Nephron progenitor cell (in vitro differentiated cells): Measurements from ENCODE around the gene CTSD.

ENCODE experiments used
- DNase-seq: peaks from one replicate; pipeline ENCODE4 v3.0.0; 2021
- H3K27ac Mint-ChIP-seq: 2 replicates; pipeline ENCODE4 v1.8.0; 2021; ENCODE audit warnings: mild to moderate bottlenecking, moderate library complexity, mixed read lengths
- H3K27me3 Mint-ChIP-seq: 2 replicates; pipeline ENCODE4 v1.8.0; 2021; ENCODE audit warnings: mild to moderate bottlenecking, low read depth, mixed read lengths; ENCODE audit not compliant: poor library complexity
- H3K36me3 Mint-ChIP-seq: 2 replicates; pipeline ENCODE4 v1.8.0; 2021; ENCODE audit warnings: low read depth, mixed read lengths
- H3K4me1 Mint-ChIP-seq: 2 replicates; pipeline ENCODE4 v1.8.0; 2021; ENCODE audit warnings: mixed read lengths
- H3K4me3 Mint-ChIP-seq: 2 replicates; pipeline ENCODE4 v1.8.0; 2021; ENCODE audit warnings: mild to moderate bottlenecking, moderate library complexity, mixed read lengths
- H3K9me3 Mint-ChIP-seq: 2 replicates; pipeline ENCODE4 v1.8.0; 2021; ENCODE audit warnings: mild to moderate bottlenecking, moderate library complexity, mixed read lengths
- TF ChIP-seq, protein P1 (sequence below): fragments of 200-600 bp; sonication (generic); IDR thresholded peaks from 2 replicates; pipeline ENCODE4 v1.5.0; 2021; ENCODE audit warnings: antibody characterized with exemption

The CTSD gene

DNA sequence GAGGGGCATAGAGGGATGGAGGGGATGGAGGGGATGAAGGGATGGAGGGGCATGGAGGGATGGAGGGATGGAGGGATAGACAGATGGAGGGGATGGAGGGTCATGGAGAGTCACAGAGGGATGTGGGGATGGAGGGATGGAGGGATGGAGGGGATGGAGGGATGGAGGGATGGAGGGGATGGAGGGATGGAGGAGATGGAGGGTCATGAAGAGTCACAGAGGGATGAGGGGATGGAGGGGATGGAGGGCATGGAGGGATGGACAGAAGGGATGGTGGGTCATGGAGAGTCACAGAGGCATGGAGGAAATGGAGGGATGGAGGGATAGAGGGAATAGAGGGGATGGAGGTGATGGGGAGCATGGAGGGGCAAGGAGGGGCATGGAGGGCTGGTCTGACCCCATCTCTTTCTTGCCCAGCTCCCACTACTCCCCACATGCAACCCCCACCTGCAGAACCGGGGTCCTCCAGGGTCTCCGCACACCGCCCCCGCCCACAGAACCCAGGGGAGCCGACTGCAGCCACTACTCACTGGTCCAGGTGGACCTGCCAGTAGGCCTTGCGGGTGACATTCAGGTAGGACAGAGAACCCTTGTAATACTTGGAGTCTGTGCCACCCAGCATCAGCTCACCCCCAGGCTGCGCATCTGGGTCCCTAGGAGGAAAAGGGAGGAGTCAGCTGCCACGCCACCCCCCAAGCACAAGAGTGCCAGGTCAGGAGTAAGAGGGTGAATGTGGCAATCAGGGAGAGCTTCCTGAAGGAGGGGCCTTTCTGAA is 9.2 kb downstream of the CTSD start:
- DNase-seq = no peak
- H3K4me3 Mint-ChIP-seq = no peak overlapping the region
- no peaks in the 10 kb centered on the region for H3K36me3 Mint-ChIP-seq
- peaks cover 33% of the 10 kb centered on the region for H3K4me1 Mint-ChIP-seq
- TF ChIP-seq, protein P1, sequence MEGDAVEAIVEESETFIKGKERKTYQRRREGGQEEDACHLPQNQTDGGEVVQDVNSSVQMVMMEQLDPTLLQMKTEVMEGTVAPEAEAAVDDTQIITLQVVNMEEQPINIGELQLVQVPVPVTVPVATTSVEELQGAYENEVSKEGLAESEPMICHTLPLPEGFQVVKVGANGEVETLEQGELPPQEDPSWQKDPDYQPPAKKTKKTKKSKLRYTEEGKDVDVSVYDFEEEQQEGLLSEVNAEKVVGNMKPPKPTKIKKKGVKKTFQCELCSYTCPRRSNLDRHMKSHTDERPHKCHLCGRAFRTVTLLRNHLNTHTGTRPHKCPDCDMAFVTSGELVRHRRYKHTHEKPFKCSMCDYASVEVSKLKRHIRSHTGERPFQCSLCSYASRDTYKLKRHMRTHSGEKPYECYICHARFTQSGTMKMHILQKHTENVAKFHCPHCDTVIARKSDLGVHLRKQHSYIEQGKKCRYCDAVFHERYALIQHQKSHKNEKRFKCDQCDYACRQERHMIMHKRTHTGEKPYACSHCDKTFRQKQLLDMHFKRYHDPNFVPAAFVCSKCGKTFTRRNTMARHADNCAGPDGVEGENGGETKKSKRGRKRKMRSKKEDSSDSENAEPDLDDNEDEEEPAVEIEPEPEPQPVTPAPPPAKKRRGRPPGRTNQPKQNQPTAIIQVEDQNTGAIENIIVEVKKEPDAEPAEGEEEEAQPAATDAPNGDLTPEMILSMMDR = no peak
- H3K9me3 Mint-ChIP-seq = no peaks in the 10 kb centered on the region
- H3K27ac Mint-ChIP-seq = no peak overlapping the region
- peaks cover 12% of the 10 kb centered on the region for H3K27me3 Mint-ChIP-seq

DNA sequence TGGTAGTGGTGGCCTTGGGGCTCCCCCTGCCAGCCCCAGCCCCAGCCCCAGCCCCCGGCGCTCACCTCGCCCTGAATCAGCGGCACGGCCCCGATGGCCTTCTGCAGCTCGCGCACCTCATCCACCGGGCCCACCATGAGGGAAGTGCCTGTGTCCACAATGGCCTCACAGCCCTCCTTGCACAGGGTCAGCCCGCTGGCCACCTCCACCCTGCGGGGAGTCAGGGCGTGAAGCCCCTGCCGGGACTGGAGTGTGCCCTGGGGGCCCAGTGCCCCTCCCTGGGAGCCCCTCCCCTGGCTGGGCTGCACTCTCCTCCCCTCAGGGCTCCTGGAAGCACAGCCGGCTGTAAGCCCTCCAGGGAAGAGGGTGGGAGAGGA is 9.8 kb downstream of the CTSD start:
- H3K27ac Mint-ChIP-seq = no peak overlapping the region
- peaks cover 18% of the 10 kb centered on the region for H3K27me3 Mint-ChIP-seq
- TF ChIP-seq, protein P1 = no peak
- no peak overlapping the region for H3K4me3 Mint-ChIP-seq
- no peak for DNase-seq
- no peaks in the 10 kb centered on the region for H3K36me3 Mint-ChIP-seq
- H3K4me1 Mint-ChIP-seq = peaks cover 36% of the 10 kb centered on the region
- H3K9me3 Mint-ChIP-seq = no peaks in the 10 kb centered on the region

DNA sequence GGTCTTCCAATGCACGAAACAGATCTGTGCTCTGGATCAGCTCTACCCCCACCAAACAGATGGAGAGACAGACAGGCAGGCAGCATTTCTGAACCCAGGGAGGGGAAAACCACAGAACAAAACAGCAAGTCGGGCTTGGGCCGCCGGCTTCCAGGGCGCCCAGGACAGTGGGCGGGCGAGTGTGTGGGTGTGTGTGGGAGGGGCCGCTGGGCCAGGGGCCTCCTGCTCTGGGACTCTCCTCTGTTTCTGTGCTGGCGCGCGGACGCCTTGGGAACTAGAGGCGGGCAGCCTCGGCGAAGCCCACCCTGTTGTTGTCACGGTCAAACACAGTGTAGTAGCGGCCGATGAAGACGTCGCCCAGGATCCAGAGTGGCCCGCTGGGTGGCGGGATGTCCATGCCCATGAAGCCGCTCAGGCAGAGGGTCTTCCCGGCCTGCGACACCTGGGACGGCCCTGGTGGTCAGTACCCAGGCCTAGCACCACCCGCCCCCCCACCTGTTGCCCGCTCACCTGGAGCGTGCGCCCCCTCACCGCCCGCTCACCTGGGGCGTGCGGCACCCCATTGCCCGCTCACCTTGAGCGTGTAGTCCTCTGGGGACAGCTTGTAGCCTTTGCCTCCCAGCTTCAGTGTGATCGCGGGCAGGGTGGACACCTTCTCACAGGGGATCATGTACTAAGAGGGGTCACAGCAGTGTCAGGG is 10.3 kb downstream of the CTSD start:
- Mint-ChIP-seq H3K4me1 (peaks cover 36% of the 10 kb centered on the region), H3K9me3 (no peaks in the 10 kb centered on the region), H3K4me3 (no peak overlapping the region), H3K27ac (no peak overlapping the region), H3K27me3 (peaks cover 23% of the 10 kb centered on the region), H3K36me3 (no peaks in the 10 kb centered on the region)
- DNase-seq = no peak
- TF ChIP-seq, protein P1 = no peak

DNA sequence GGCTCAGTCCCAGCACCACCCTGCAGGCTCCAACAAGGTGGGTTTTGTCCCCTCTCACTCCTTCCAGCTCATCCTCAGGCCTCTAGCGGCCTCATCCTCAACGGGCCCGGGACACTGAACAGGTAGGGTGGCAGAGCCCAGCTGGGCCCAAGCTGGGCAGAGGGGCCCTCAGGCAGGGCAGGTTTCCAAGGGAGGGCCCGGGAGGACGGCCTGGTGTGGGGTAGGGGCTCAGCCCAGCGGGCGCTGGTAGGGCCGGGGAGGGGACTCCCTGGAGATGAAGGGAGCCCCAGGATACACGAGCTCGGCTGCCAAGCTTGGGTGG is 10.9 kb downstream of the CTSD start:
- no peaks in the 10 kb centered on the region for H3K9me3 Mint-ChIP-seq
- H3K4me1 Mint-ChIP-seq = peaks cover 35% of the 10 kb centered on the region
- TF ChIP-seq, protein P1 = no peak
- no peak overlapping the region for H3K27ac Mint-ChIP-seq
- no peaks in the 10 kb centered on the region for H3K36me3 Mint-ChIP-seq
- no peak overlapping the region for H3K4me3 Mint-ChIP-seq
- peaks cover 29% of the 10 kb centered on the region for H3K27me3 Mint-ChIP-seq
- DNase-seq = no peak

DNA sequence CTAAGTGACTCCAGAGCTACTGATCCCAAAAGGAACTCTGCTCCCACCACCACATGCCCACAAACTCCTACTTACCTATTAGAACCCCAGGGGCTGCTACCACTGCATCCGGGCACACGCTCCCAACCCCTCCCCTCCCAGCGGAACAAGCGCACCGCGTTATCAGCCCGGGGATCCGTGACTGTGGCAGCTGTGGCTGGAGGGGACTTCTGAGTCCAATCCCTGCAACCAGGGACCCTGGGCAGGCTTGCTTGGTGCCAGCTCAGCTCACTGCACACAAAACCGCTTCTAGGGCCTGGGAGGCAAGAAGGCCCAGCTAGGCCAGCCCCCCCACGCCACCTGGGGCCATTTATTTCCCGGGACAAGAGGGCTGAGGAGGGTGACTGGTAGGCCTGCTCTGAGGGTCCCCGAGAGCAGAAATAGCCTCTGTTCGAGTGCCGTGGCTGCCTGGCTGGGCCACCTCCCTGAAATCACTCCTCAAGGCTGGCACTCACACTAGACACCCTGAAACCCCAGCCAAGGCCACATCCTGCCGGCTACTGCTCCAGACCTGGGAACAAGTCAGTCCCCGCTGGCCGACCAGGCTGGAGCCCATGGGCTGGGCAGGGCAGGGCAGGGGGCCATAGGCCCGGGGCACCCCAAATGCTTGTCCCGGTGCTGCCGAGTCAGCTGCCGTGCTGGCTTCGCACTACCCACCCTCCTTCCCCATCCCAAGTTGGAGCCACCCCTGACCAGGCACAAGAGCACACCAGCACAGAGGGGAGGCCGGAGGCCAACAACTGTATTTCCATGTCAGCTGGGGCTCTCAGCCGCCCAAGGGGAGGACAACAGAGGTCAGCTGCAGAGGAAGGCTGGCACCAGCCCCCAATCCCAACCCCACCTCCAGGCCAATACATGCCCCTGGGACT is 11.5 kb downstream of the CTSD start:
- Mint-ChIP-seq H3K9me3 (no peaks in the 10 kb centered on the region), H3K36me3 (no peaks in the 10 kb centered on the region), H3K27me3 (peaks cover 35% of the 10 kb centered on the region), H3K4me1 (peaks cover 29% of the 10 kb centered on the region), H3K27ac (no peak overlapping the region), H3K4me3 (no peak overlapping the region)
- TF ChIP-seq, protein P1 = no peak
- DNase-seq = no peak
